ENCODE data around the gene RNF19B.

Gene RNF19B

DNA sequence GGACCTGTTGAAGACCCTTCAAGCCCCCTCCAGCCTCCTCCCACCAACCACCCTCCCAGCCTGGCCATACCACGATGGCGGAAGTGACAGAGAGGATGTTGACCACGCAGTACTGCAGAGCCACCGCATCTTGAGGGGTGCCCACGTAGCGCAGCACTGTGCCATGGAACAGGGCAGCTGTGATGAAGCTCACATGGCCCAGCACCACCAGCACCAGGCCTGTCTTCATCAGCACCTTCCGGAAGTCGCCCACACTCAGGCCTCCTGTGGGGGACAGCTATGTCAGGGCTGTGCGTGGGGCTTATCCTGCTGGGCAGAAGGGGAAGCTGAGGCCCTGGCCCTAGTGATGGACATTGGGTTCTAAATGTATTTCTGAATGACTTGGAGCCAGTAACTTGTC is 66.6 kb downstream of the RNF19B start:
- no peak overlapping the region for H3K27ac Mint-ChIP-seq
- no peak for ATAC-seq
- H3K4me1 Mint-ChIP-seq: peaks cover 20% of the 10 kb centered on the region

DNA sequence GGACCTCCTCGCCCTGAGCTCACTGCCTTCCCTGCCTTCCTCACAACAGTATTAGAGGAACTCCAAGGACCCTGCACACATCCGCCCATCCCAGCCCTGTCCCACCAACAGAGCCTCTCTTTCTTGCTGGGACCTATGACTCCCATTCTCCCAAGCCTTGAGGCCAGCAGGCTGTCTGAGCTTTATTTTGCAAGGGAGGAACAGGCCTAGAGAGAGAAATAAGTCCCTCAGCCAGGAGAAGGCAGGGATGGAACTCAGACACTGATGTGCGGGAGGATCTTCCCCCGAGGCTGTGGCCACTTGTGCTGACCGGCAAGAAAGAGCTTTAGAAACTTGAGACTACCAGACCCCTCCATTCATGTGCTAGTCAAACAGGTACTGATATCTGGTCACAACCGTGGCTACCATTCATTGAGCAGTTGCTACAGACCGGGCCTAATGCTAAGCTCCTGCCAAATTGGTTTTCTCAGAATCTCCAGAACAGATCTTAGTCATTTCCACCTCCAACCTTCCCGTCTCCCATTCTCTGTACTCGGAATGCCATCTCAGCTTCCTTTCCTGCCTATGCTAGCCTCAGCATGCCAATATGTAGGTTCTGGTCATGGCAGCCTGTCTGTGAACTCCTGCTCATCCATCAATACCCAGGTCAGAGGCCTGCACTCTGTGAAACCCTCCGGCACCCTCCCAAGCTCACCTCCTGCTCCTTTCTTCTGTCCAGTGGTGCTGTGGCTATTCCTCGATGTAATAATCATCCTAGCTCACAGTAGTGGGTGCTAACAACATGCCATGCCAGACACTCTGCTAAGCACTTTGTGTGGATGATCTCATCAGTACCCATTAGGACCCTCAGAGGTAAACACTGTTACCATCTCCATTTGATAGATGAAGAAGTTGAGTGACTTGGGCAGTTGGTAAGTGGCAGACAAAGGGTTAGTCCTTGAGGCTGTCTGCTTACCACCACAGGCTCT is 67.2 kb downstream of the RNF19B start:
- ATAC-seq: no peak
- peaks cover 59% of the 10 kb centered on the region for H3K27me3 Mint-ChIP-seq
- H3K4me1 Mint-ChIP-seq: peaks cover 26% of the 10 kb centered on the region
- peaks cover 1% of the 10 kb centered on the region for H3K36me3 Mint-ChIP-seq
- H3K4me3 Mint-ChIP-seq: no peak overlapping the region
- H3K27ac Mint-ChIP-seq: no peak overlapping the region
- H3K9me3 Mint-ChIP-seq: no peaks in the 10 kb centered on the region

More for the DNA sequence above, 66.6 kb downstream of the RNF19B start:
- no peaks in the 10 kb centered on the region for H3K36me3 Mint-ChIP-seq
- H3K4me3 Mint-ChIP-seq: no peak overlapping the region
- H3K27me3 Mint-ChIP-seq: peaks cover 59% of the 10 kb centered on the region
- no peaks in the 10 kb centered on the region for H3K9me3 Mint-ChIP-seq

DNA sequence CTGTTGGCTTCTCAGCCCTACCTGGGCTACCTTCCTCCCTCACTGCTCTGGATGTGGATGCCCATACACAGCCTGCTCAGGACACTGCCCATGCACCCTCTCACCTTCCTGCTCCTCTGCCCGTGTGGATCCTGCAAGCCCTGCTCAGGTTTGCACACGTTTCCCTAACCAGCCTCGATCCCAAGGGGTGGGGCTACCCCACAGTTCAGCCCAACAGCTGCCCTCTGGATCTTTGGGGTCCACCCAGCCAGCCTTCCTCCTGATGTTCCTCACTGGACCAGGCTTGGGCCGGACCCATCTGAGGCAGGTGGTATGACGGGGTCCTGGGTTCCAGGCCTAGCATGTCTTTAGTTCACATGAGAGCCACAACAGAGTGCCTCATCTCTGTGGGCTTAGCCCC is 68.2 kb downstream of the RNF19B start:
- H3K36me3 Mint-ChIP-seq: peaks cover 6% of the 10 kb centered on the region
- H3K9me3 Mint-ChIP-seq: no peaks in the 10 kb centered on the region
- H3K27ac Mint-ChIP-seq: no peak overlapping the region
- H3K27me3 Mint-ChIP-seq: peaks cover 59% of the 10 kb centered on the region
- ATAC-seq: no peak
- H3K4me1 Mint-ChIP-seq: peaks cover 26% of the 10 kb centered on the region
- no peak overlapping the region for H3K4me3 Mint-ChIP-seq

DNA sequence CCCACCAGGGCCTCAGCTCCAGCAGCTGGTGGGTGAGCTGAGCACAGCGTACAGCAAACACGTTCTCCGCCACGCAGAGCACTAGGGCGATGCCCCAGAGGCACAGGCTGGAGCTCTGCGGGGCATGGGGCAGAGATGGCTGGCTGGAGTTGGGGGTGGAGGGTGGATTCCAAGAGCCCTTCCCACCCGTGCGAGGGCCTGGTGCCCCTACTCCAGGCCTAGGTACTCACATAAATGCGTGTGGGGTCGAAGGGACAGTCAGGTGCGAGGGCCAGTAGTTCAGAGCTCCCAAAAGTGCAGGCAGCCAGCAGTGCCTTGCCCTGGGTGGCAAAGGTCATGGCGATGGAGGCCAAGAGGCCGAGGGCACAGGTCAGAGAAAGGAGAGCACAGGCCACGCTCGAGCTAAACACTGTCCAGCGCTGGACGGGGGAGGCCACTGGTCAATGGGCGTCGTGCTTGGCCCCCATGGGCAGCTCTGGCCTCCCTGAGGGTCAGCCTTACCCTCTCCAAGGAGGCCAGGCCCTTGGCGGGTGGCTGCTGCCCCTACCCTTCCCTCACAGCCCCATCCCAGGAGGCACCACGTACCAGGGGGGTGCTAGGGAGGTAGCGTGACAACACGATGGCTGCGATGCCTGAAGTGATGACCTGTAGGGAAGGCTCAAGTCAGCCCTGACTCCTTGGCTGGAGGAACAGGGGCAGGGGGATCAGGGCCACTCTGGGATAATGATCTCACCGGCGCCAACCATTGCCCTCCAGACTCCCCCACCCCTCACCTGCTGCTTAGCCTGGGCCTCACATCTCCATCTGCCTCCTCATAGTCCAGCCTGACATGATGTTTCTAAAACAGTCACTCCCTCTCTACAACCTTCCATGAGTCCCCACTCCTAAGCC is 69.0 kb downstream of the RNF19B start:
- no peak overlapping the region for H3K27ac Mint-ChIP-seq
- no peaks in the 10 kb centered on the region for H3K9me3 Mint-ChIP-seq
- no peak for ATAC-seq
- H3K4me1 Mint-ChIP-seq: peaks cover 22% of the 10 kb centered on the region
- H3K36me3 Mint-ChIP-seq: peaks cover 6% of the 10 kb centered on the region
- no peak overlapping the region for H3K4me3 Mint-ChIP-seq
- peaks cover 61% of the 10 kb centered on the region for H3K27me3 Mint-ChIP-seq

DNA sequence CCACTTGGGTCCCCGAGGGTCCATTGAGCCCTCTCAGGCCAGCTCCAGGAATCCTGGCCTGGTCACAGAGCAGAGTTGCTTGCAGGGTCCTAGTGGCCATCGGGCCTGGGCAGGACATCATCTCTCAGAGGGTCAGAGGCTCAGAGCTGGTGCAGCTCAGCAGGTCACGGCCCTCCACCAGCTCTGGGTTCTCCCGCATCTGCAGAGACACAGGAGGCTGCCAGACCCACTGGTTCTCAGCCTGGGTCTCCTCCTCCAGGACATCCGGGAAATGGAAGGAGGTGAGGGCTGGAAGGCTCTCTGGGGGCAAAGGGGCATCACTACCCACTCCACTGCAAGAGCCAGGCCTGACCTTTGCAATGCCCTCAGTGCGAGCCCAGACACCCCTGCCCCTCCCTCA is 69.9 kb downstream of the RNF19B start:
- peaks cover 20% of the 10 kb centered on the region for H3K4me1 Mint-ChIP-seq
- no peak for ATAC-seq
- no peak overlapping the region for H3K4me3 Mint-ChIP-seq
- H3K9me3 Mint-ChIP-seq: no peaks in the 10 kb centered on the region
- H3K27me3 Mint-ChIP-seq: peaks cover 64% of the 10 kb centered on the region
- H3K27ac Mint-ChIP-seq: no peak overlapping the region
- H3K36me3 Mint-ChIP-seq: peaks cover 6% of the 10 kb centered on the region

DNA sequence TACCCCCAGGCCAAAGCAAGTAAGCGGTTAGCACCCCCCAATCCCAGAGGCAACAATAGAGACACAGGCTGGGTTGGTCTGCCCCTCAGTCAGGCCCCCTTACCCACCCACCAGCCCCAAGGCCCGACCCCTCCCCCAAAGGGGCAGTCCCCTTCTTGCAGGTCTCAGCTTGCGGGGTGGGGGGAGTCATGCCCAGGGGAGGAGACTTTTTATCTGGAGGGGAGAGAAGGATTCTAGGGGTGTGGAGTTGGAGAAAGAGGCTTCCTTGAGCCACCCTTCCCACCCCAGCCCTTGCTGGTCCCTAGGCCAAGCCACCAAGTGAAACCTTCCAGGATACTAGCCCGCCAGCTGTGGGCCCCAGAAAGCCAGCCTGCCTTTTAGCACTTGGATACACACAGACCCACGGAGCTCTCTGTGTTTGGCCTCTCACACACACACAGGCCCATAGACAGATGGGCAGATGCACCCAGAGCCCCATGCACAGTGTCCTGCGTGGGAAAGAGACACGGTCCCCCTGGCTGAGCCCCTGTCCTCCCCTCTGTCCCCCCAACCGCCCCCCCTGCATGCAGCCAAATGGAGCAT is 70.5 kb downstream of the RNF19B start:
- Mint-ChIP-seq H3K36me3 (peaks cover 6% of the 10 kb centered on the region), H3K9me3 (no peaks in the 10 kb centered on the region), H3K27ac (no peak overlapping the region), H3K4me1 (peaks cover 20% of the 10 kb centered on the region), H3K27me3 (peaks cover 70% of the 10 kb centered on the region), H3K4me3 (peak overlapping the region; percentile 58)
- no peak for ATAC-seq

DNA sequence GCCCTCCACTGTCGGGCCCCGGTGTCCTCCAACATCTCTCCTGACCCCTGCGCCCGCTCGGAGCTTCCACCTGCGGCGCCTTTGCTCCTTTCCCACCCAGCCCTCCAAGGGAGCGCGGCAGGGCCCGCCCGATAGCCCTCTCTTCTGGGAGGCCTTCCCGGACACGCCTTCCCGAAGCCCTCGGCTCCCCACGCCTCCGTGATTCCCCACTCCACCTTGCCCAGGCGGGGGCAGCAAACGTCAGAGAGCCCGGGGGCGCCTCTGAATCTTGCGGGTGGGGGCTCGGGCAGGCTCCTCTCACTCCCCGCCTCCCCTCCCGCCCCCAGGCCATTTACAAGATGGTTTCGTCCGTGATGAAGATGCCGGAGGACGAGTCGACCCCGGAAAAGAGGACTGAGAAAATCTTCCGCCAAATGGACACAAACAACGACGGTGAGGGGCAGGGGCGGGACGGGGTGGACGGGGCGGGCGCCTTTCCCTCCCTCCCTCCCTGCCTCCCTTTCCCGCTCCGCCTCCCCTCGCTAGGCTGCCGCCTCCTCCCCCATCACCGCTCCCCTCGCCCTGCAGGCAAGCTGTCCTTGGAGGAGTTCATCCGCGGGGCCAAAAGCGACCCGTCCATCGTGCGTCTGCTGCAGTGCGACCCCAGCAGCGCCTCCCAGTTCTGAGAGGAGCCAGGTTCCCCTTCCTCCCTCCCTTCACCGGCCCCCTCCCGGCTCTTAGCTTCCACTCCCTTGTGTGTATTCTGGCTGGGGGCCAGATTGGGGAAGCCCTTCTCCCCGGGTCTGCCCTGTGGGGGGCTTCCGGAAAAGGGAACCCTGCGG is 71.2 kb downstream of the RNF19B start:
- Mint-ChIP-seq H3K4me1 (peaks cover 20% of the 10 kb centered on the region), H3K27me3 (peaks cover 77% of the 10 kb centered on the region), H3K27ac (no peak overlapping the region), H3K9me3 (no peaks in the 10 kb centered on the region), H3K4me3 (peak overlapping the region; percentile 71), H3K36me3 (peaks cover 6% of the 10 kb centered on the region)
- ATAC-seq: no peak

DNA sequence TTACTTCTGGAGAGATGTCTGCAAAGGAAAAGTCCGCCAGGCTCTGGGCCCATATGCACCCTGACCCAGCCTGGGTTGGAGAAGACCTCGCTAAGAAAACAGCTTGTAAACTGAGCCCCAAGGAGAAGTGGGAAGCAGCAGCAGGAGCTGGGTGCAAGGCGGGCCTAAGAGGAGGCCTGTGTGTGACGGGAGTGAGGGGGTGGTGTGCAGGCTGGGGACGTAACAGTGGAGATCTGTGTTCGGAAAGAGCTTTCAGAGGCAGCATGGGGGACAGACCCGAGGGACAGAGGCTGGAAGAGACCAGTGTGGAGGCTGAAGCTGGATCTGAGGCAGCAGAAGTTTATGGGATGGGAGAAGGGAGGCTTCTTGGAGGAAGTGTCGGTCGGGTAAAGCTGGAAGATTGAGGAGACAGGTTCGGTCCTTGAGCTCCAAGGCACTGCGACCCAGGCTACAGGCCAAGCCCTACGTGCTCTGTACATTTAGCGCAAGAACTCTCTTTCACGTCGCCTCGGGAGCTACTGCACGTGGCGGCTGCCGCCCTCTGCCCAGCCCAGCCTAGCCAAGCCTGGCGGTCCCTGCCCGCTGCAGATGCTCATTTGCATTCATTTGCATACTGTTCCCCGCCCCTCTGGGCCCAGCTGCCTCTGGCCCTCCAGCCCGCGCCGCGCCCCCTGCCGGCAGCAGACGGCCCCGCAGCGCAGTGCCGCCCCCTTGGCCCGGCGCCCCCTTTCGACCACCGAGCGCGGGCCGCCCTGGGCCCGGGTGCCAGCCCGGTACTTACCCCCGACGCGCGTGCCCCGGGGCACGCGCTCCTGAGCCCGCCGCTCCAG is 72.0 kb downstream of the RNF19B start:
- no peak overlapping the region for H3K27ac Mint-ChIP-seq
- peak; percentile 37 for ATAC-seq
- H3K27me3 Mint-ChIP-seq: peaks cover 85% of the 10 kb centered on the region
- peaks cover 6% of the 10 kb centered on the region for H3K36me3 Mint-ChIP-seq
- H3K4me1 Mint-ChIP-seq: peaks cover 20% of the 10 kb centered on the region
- H3K9me3 Mint-ChIP-seq: no peaks in the 10 kb centered on the region
- H3K4me3 Mint-ChIP-seq: peak overlapping the region; percentile 71

DNA sequence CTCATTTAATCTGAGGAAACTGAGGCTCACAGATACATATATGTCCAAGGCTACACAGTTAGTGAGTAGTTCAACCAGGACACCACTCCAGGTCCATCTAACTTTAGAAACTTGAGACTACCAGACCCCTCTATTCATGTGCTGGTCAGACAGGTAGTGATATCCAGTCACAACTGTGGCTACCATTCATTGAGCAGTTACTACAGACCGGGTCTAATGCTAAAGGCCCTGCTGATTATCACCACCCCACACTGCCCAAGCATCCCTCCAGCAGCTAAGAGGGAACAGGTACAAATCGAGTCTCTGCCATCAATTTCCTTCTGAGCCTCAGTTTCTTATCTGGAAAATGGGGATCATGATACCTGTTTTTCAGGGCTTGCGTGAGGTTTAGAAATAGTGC is 73.0 kb downstream of the RNF19B start:
- H3K4me1 Mint-ChIP-seq: peaks cover 20% of the 10 kb centered on the region

DNA sequence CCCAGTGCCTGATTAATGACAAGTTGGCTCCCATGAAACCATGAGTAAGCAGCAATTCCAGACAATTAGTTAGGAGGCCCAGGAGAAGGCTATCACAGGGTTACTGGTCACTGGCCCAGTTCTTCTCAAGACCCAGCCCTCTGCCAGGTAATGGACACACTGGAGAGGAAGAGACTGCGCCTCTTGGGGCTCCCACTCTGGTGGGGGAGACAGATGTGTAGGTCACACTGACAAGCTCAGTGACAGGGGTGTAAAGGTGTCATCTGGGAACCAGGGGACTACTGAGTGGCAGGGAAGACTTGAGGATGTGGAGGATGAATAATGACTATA is 73.4 kb downstream of the RNF19B start:
- no peak overlapping the region for H3K4me3 Mint-ChIP-seq
- no peak for ATAC-seq
- peaks cover 20% of the 10 kb centered on the region for H3K4me1 Mint-ChIP-seq
- no peaks in the 10 kb centered on the region for H3K9me3 Mint-ChIP-seq
- H3K27me3 Mint-ChIP-seq: peaks cover 93% of the 10 kb centered on the region
- H3K36me3 Mint-ChIP-seq: peaks cover 6% of the 10 kb centered on the region
- no peak overlapping the region for H3K27ac Mint-ChIP-seq

More for the DNA sequence above, 73.0 kb downstream of the RNF19B start:
- peaks cover 95% of the 10 kb centered on the region for H3K27me3 Mint-ChIP-seq
- no peak for ATAC-seq
- H3K36me3 Mint-ChIP-seq: peaks cover 6% of the 10 kb centered on the region
- no peak overlapping the region for H3K4me3 Mint-ChIP-seq
- no peaks in the 10 kb centered on the region for H3K9me3 Mint-ChIP-seq
- H3K27ac Mint-ChIP-seq: no peak overlapping the region

DNA sequence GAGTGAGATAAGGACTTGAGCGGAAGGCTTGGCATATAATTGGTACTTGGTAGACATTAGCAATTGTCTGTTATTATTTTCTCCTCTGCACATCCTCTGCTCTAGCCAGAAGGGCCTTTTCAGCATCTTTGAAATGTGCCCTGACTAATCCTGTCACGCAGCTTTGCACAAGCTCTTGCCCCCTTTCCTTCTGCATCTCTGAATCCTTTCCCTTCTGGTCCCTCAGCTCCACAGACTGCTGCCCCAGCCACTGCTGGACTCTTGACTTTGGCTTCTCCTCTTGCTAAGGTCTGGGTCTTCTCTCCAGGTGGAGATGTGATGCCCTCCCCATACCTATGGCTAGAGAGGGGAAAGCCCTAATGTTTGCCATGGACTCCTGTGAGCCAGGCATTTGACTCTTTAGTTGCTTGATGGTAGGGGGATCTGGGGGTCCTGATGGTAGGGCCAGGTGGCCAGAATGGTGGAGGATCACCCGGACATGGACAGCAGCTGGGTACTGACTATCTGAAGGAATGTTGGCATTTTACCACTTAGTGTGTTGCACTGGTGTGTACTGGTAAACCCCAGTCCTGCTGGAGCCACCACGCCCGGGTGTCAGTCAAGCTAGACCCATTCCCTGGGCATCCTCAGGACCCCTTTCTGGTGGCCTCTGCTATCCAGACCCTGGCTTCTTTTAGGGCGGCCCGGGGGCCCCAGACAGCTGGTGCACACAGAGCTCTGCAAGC is 73.9 kb downstream of the RNF19B start:
- H3K9me3 Mint-ChIP-seq: no peaks in the 10 kb centered on the region
- no peak for ATAC-seq
- H3K36me3 Mint-ChIP-seq: peaks cover 6% of the 10 kb centered on the region
- H3K27me3 Mint-ChIP-seq: peaks cover 93% of the 10 kb centered on the region
- no peak overlapping the region for H3K4me3 Mint-ChIP-seq
- H3K27ac Mint-ChIP-seq: no peak overlapping the region
- peaks cover 20% of the 10 kb centered on the region for H3K4me1 Mint-ChIP-seq

DNA sequence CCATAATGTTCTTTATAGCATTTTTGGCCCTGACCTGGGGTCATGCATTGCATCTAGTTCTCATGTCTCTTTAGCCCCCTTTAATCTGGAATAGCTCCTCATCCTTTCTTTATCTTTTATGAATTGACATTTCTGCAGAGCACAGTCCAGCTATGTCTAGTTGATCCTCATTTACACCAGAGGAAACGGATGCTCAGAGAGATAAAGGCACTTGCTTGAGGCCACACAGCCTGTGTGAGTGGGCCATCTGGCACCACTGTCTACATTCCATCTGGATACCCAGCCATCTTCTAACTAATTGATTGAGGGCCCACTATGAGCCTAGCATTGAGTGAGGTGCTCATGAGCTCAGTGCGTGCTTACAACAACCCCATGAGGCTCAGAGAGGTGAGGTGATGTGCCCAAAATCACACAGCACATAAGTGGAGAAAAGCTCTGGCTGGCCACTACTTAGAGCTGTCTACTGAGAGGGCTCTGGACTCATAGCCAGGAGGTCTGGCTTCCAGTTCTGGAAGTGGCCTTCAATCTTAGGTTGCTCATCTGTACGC is 74.8 kb downstream of the RNF19B start:
- no peak for ATAC-seq
- Mint-ChIP-seq H3K4me3 (no peak overlapping the region), H3K27ac (no peak overlapping the region)

DNA sequence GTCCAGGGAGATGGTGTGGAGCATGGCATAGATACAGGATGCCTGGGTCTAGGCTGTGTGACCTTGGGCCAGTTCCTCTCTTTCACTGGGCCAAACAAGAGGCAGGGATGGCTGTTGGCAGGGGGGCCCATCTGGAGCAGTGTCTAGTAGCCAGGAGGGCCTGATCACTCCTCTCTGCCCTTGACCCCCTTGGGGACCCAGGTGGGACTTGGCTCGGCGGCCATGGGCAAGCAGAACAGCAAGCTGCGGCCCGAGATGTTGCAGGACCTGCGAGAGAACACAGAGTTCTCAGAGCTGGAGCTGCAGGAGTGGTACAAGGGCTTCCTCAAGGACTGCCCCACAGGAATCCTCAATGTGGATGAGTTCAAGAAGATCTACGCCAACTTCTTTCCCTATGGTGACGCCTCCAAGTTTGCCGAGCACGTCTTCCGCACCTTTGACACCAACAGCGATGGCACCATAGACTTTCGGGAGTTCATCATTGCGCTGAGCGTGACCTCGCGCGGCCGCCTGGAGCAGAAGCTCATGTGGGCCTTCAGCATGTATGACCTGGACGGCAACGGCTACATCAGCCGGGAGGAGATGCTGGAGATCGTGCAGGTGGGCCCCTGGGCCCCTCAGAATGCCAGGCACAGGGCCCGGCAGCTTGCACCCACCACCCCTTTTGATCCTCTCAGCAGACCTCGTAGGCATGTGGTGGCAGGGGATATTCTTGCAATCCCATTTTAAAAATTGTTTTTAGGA is 75.8 kb downstream of the RNF19B start:
- no peak for ATAC-seq
- H3K4me3 Mint-ChIP-seq: no peak overlapping the region
- peaks cover 98% of the 10 kb centered on the region for H3K27me3 Mint-ChIP-seq
- H3K9me3 Mint-ChIP-seq: no peaks in the 10 kb centered on the region
- peaks cover 19% of the 10 kb centered on the region for H3K4me1 Mint-ChIP-seq
- no peak overlapping the region for H3K27ac Mint-ChIP-seq
- H3K36me3 Mint-ChIP-seq: peaks cover 6% of the 10 kb centered on the region

More for the DNA sequence above, 74.8 kb downstream of the RNF19B start:
- peaks cover 93% of the 10 kb centered on the region for H3K27me3 Mint-ChIP-seq
- H3K4me1 Mint-ChIP-seq: peaks cover 20% of the 10 kb centered on the region
- H3K9me3 Mint-ChIP-seq: no peaks in the 10 kb centered on the region
- H3K36me3 Mint-ChIP-seq: peaks cover 6% of the 10 kb centered on the region

Data from stimulated activated memory B cell treated with anti-CD40 and anti-IgM and Interleukin-4, amounts not matched to agents 10 μg/mL and 1 μg/mL and 100 μg/mL, for 72 hours (primary cell).